IMR-90 (cell line): Measurements from ENCODE around the gene FOXP1.

Experiments used
- CEBPB ChIP-seq: IDR thresholded peaks from 2 replicates; pipeline ENCODE4 v1.6.1; 2012; ENCODE audit warnings: low read depth, low read length, improper control_type of control experiment
- CTCF ChIP-seq: conservative IDR thresholded peaks from 2 replicates; pipeline ENCODE4 v1.5.1; 2012; ENCODE audit warnings: mild to moderate bottlenecking, low read depth, low read length, improper control_type of control experiment
- MAZ ChIP-seq: IDR thresholded peaks from 2 replicates; pipeline ENCODE4 v1.6.1; 2012; ENCODE audit warnings: low read depth, mild to moderate bottlenecking, low read length, improper control_type of control experiment, moderate library complexity, borderline replicate concordance
- POLR2A ChIP-seq: IDR thresholded peaks from 2 replicates; pipeline ENCODE4 v1.6.1; 2012; ENCODE audit warnings: mild to moderate bottlenecking, low read depth, low read length
- RAD21 ChIP-seq: IDR thresholded peaks from 2 replicates; pipeline ENCODE4 v1.6.1; 2012; ENCODE audit warnings: low read length, improper control_type of control experiment

DNA sequence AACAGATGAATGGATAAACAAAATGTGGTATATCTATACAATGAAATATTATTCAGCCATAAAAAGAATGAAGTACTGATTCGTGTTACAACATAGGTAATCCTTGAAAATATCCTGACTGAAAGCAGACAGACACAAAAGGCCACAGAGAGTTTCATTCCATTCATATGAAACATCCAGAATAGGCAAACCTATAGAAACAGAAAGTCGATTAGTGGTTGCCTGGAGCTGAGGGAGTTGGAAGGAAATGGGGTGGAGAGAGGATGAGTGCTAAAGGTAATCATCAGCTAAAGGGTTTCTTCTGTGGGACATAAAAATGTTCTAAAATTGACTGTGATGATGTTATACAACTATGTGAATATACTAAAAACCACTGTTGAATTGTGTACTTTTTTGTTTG lies 22.9 kb downstream of the FOXP1 start:
- TF ChIP-seq CEBPB (no peak), CTCF (no peak), POLR2A (no peak), RAD21 (no peak), MAZ (no peak)
